ENCODE measurements around the gene KRTAP2-3.

DNA sequence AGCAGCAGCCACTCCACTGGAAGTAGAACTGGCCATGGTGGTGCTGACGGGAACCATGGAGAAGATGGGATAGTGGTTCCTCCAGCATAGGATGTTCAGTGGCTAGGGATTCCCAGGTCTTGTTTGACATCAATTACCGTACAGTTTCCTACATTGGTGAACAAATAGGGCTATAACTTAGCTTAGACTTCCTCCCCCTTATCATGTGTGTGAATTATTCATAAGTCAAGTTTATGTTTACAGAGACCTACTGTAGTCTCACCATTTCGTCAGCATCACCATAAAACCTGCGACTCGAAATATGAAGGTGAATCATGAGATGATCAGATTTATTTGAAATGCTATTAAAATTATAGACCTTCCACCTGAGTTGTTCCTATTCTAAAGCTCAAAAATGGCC, 1.2 kb downstream of the KRTAP2-3 start:
- TF ChIP-seq CTCF (IDR thresholded peaks at IDR 0.05) = no peak
- TF ChIP-seq POLR2A (IDR thresholded peaks at IDR 0.05) = no peak
